Measurements from ENCODE around the gene KIAA1671.

The KIAA1671 gene

DNA sequence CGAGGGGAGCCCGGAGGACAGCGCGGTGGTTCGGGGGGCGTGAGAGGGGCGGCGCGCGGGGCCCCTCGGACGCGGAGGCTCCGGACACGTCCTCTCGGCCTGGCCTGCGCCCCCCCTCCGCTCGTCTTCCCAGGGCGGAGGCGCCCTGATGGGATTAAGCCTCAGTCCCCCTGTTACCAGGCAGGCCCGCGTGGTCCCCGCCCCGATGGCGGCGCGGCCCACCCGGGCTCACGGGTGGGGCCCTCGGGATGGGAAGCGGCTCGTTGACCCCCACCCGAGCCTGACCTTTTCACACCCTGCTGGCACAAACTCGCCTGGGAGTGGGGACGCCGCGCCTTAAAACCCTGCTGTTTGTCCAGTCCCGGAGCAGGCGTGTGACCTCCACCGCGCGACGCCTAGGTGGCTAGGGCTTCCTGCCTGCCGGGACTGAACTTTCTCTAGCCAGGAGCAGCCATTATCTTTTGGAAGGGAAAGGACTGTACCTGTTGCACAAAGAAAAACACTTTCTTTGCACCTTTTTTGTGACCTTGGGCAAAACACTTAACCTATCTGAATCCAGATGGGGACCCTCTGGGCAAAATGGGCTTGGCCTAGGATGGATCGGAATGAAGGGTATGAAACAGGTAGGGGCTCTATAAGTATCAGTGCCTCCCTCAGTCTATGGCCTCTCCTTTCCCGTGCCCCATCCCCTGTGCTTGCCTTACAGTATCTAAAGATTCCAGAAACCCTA, 1.0 kb downstream of the KIAA1671 start:
- Histone ChIP-seq H3K36me3 (ENCODE audit: control insufficient read depth, insufficient read depth, low read length) (no peaks in the 10 kb centered on the region), H3K4me1 (ENCODE audit: control insufficient read depth, insufficient read depth, low read length) (peaks cover 21% of the 10 kb centered on the region), H3K9ac (ENCODE audit: low read depth, low read length) (peak overlapping the region; percentile 81), H3K27ac (ENCODE audit: low read depth, low read length) (peak overlapping the region; percentile 78), H3K27me3 (ENCODE audit: control insufficient read depth, insufficient read depth, low read length) (no peaks in the 10 kb centered on the region), H3K9me3 (ENCODE audit: control insufficient read depth, insufficient read depth, low read length) (no peaks in the 10 kb centered on the region), H3K4me3 (ENCODE audit: low read depth, low read length) (peak overlapping the region; percentile 83)

DNA sequence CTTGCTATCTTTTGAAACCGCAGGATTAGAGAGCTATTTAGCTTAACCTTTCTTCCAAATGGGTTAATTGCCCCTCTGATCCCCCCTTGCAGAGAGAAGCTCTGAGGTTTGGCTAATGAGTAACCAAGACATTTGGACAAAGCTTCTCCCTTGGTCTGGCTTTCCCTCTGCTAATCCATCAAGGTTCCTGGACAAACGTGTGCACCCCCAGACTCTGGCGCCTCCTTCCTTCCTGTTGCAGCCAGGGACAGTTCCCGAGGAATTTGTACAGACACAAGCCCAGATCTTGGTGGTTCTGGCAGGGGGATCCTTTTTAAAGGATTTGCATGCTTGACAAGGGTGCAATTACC, 1.6 kb downstream of the KIAA1671 start:
- Histone ChIP-seq H3K4me1 (ENCODE audit: control insufficient read depth, insufficient read depth, low read length) (peaks cover 21% of the 10 kb centered on the region), H3K9ac (ENCODE audit: low read depth, low read length) (no peak overlapping the region), H3K27ac (ENCODE audit: low read depth, low read length) (peak overlapping the region; percentile 78)

DNA sequence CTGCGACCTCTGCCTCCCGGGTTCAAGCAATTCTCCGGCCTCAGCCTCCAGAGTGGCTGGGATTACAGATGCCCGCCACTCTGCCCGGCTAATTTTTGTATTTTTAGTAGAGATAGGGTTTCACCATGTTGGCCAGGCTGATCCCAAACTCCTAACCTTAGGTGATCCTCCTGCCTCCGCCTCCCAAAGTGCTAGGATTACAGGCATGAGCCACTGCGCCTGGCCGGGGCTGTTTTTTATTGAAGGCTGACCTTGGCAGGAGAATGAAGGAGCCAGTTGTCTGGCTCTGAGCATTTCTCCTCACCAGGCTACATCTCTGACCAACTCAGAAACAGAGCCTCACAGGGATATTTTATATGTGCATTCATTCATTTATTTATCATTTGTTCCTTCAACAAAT, 2.3 kb downstream of the KIAA1671 start:
- Histone ChIP-seq H3K27ac (ENCODE audit: low read depth, low read length) (no peak overlapping the region), H3K4me3 (ENCODE audit: low read depth, low read length) (no peak overlapping the region), H3K9ac (ENCODE audit: low read depth, low read length) (no peak overlapping the region)

More for the DNA sequence above, 1.6 kb downstream of the KIAA1671 start:
- Histone ChIP-seq H3K36me3 (ENCODE audit: control insufficient read depth, insufficient read depth, low read length) (no peaks in the 10 kb centered on the region), H3K9me3 (ENCODE audit: control insufficient read depth, insufficient read depth, low read length) (no peaks in the 10 kb centered on the region), H3K4me3 (ENCODE audit: low read depth, low read length) (peak overlapping the region; percentile 83), H3K27me3 (ENCODE audit: control insufficient read depth, insufficient read depth, low read length) (no peaks in the 10 kb centered on the region)

DNA sequence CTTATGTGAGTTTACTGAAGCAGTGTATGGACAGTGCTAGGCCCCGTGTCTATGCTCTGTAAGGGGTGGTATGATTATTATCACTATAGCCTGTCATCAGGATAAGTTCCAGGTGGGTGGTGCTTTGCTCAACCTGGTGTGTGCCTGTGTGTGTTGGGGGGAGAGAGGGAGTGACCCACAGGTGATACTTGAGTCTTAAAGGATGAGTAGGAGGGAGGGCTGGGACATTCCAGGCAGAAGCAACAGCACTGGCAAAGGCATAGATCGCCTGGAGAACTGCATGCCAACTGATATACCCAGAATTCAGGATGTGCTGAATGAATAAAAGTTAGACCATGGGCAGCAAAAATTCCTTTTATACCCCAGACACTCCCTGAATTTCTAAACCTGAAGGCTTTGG, 4.5 kb downstream of the KIAA1671 start:
- Histone ChIP-seq H3K9ac (ENCODE audit: low read depth, low read length) (no peak overlapping the region), H3K27ac (ENCODE audit: low read depth, low read length) (no peak overlapping the region), H3K4me1 (ENCODE audit: control insufficient read depth, insufficient read depth, low read length) (peaks cover 9% of the 10 kb centered on the region), H3K4me3 (ENCODE audit: low read depth, low read length) (no peak overlapping the region), H3K27me3 (ENCODE audit: control insufficient read depth, insufficient read depth, low read length) (no peaks in the 10 kb centered on the region), H3K9me3 (ENCODE audit: control insufficient read depth, insufficient read depth, low read length) (no peaks in the 10 kb centered on the region), H3K36me3 (ENCODE audit: control insufficient read depth, insufficient read depth, low read length) (no peaks in the 10 kb centered on the region)

More for the DNA sequence above, 2.3 kb downstream of the KIAA1671 start:
- no peaks in the 10 kb centered on the region for H3K36me3 ChIP-seq (ENCODE audit: control insufficient read depth, insufficient read depth, low read length)
- no peaks in the 10 kb centered on the region for H3K9me3 ChIP-seq (ENCODE audit: control insufficient read depth, insufficient read depth, low read length)
- H3K4me1 ChIP-seq (ENCODE audit: control insufficient read depth, insufficient read depth, low read length): peaks cover 17% of the 10 kb centered on the region
- H3K27me3 ChIP-seq (ENCODE audit: control insufficient read depth, insufficient read depth, low read length): no peaks in the 10 kb centered on the region

DNA sequence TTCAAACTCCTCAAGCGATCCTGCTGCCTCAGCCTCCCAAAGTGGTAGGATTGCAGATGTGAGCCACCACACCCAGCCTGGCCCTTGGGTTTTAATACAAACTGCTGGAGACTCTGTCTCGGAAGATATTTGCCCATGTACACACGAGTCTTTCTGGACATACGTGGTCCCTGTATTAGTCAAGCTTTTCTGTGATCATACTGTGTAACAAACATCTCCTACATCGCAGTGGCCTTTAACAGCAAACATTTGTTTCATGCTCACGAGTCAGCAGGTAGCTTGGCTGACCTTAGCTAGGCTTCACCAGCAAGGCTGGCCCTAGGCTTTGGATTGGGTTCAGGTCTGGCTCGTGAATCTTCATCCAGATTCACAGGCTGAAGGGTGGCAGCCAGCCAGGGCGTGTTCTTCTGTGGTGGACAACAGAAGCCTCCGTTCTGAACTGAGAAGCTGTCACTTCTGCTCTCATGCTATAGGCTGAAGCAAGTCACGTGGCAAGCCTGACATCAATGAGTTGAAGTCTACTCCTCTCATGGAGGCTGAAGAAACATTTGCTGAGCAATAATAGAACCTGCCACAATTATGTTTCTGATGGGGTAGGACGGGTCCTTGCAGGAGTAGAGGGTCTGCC, 8.8 kb downstream of the KIAA1671 start:
- H3K4me1 ChIP-seq (ENCODE audit: control insufficient read depth, insufficient read depth, low read length): no peaks in the 10 kb centered on the region
- no peak overlapping the region for H3K27ac ChIP-seq (ENCODE audit: low read depth, low read length)
- H3K9ac ChIP-seq (ENCODE audit: low read depth, low read length): no peak overlapping the region
- no peak overlapping the region for H3K4me3 ChIP-seq (ENCODE audit: low read depth, low read length)
- H3K36me3 ChIP-seq (ENCODE audit: control insufficient read depth, insufficient read depth, low read length): no peaks in the 10 kb centered on the region
- no peaks in the 10 kb centered on the region for H3K27me3 ChIP-seq (ENCODE audit: control insufficient read depth, insufficient read depth, low read length)
- no peaks in the 10 kb centered on the region for H3K9me3 ChIP-seq (ENCODE audit: control insufficient read depth, insufficient read depth, low read length)

DNA sequence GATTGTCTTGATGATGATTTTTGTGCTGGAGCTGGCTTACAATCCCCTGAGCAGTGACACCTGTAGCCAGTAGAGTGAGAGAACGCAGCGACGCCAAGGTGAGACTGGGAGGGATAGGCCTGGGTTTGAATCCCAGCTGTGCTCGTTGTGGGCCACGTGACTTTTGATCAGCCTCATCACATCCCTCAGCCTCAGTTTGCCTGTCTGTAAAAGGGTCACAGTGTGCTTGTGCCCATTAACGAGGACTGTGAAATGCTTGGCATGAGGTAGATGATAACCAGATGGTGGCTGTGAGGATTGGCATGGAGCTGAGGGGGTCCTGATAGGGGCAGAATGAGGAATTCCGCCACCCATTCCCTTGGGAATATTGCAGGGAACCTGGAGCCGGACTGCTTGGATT, 9.6 kb downstream of the KIAA1671 start:
- H3K9ac ChIP-seq (ENCODE audit: low read depth, low read length): no peak overlapping the region
- no peak overlapping the region for H3K4me3 ChIP-seq (ENCODE audit: low read depth, low read length)
- no peaks in the 10 kb centered on the region for H3K27me3 ChIP-seq (ENCODE audit: control insufficient read depth, insufficient read depth, low read length)
- H3K9me3 ChIP-seq (ENCODE audit: control insufficient read depth, insufficient read depth, low read length): no peaks in the 10 kb centered on the region
- H3K36me3 ChIP-seq (ENCODE audit: control insufficient read depth, insufficient read depth, low read length): no peaks in the 10 kb centered on the region
- H3K4me1 ChIP-seq (ENCODE audit: control insufficient read depth, insufficient read depth, low read length): no peaks in the 10 kb centered on the region
- H3K27ac ChIP-seq (ENCODE audit: low read depth, low read length): no peak overlapping the region

DNA sequence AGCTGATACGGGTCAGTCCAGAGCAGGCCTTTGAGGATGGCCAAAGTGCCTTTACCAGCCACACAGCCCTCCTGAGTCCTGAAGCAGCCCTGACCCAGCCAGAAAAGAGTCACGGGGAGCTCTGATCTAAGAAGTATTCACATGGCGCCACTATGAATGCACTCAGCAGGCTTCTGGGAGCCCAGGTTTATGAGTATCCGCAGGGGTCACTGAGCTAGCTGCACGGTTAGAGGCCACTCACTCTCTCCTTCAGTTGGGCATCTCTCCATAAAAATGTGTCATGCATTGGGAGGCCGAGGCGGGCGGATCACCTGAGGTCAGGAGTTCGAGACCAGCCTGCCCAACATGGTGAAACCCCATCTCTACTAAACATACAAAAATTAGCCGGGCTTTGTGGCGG, 10.3 kb downstream of the KIAA1671 start:
- H3K9ac ChIP-seq (ENCODE audit: low read depth, low read length): no peak overlapping the region
- no peaks in the 10 kb centered on the region for H3K36me3 ChIP-seq (ENCODE audit: control insufficient read depth, insufficient read depth, low read length)
- no peak overlapping the region for H3K4me3 ChIP-seq (ENCODE audit: low read depth, low read length)
- peaks cover under 1% of the 10 kb centered on the region; the same call in 1 of the 2 replicates for H3K4me1 ChIP-seq (ENCODE audit: control insufficient read depth, insufficient read depth, low read length)
- no peaks in the 10 kb centered on the region for H3K27me3 ChIP-seq (ENCODE audit: control insufficient read depth, insufficient read depth, low read length)
- no peak overlapping the region for H3K27ac ChIP-seq (ENCODE audit: low read depth, low read length)
- H3K9me3 ChIP-seq (ENCODE audit: control insufficient read depth, insufficient read depth, low read length): no peaks in the 10 kb centered on the region

DNA sequence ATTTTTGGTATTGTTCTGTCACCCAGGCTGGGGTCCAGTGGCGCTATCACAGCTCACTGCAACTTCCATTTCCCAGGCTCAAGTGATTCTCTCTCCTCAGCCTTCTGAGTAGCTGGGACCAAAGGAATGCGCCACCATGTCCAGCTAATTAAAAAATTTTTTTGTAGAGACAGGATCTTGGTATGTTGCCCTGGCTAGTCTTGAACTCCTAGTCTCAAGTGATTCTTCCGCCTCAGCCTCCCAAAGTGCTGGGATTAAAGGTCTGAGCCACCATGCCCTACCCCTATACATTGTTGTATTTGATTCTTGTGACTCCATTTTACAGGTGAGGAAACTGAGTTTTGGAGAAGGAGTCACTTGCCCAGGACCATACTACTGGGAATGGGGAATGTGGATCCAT, 11.9 kb downstream of the KIAA1671 start:
- Histone ChIP-seq H3K9ac (ENCODE audit: low read depth, low read length) (no peak overlapping the region), H3K4me3 (ENCODE audit: low read depth, low read length) (no peak overlapping the region), H3K27me3 (ENCODE audit: control insufficient read depth, insufficient read depth, low read length) (no peaks in the 10 kb centered on the region), H3K9me3 (ENCODE audit: control insufficient read depth, insufficient read depth, low read length) (no peaks in the 10 kb centered on the region), H3K27ac (ENCODE audit: low read depth, low read length) (no peak overlapping the region), H3K4me1 (ENCODE audit: control insufficient read depth, insufficient read depth, low read length) (peaks cover 10% of the 10 kb centered on the region), H3K36me3 (ENCODE audit: control insufficient read depth, insufficient read depth, low read length) (no peaks in the 10 kb centered on the region)

DNA sequence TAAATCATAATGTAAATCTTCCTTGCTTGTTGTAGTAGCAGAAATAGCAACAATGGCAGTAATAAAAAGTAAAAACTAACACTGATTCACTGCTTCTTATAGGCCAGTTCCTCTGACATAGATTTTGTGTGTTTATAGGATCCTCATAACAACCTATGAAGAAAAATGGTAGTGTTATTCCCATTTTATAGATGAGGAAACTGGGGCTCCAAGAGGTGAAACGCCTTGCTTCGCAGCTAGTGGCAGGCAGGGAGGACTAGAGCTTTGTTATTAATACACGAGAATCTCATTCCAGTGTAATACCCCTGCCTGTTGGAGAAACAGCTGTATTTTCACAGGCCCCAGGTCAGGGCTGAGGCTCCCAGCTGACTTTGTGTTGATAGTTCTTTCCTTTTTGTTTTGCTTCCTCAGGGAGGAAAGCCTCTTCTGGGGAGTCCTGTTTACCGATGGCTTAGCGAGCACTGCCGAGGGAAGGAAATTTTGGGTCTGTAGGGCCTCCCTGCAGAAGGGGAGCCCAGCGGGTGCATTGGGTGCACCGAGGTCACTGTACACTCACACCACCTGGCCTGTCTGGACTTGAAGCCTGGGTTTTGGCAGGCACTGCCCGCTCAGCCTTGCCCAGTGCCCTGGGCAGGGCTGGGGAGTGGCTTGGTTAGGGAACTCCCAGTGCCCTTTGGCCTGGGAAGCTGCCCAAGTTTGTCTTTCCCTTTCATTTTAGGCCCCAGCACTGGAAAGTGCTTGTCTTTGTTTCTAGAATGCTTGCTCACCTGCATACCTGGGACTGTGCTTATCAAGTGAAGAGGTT, 13.5 kb downstream of the KIAA1671 start:
- Histone ChIP-seq H3K27ac (ENCODE audit: low read depth, low read length) (peak overlapping the region; percentile 27), H3K27me3 (ENCODE audit: control insufficient read depth, insufficient read depth, low read length) (no peaks in the 10 kb centered on the region), H3K9me3 (ENCODE audit: control insufficient read depth, insufficient read depth, low read length) (no peaks in the 10 kb centered on the region), H3K4me1 (ENCODE audit: control insufficient read depth, insufficient read depth, low read length) (peaks cover 21% of the 10 kb centered on the region), H3K36me3 (ENCODE audit: control insufficient read depth, insufficient read depth, low read length) (no peaks in the 10 kb centered on the region), H3K4me3 (ENCODE audit: low read depth, low read length) (no peak overlapping the region), H3K9ac (ENCODE audit: low read depth, low read length) (no peak overlapping the region)

DNA sequence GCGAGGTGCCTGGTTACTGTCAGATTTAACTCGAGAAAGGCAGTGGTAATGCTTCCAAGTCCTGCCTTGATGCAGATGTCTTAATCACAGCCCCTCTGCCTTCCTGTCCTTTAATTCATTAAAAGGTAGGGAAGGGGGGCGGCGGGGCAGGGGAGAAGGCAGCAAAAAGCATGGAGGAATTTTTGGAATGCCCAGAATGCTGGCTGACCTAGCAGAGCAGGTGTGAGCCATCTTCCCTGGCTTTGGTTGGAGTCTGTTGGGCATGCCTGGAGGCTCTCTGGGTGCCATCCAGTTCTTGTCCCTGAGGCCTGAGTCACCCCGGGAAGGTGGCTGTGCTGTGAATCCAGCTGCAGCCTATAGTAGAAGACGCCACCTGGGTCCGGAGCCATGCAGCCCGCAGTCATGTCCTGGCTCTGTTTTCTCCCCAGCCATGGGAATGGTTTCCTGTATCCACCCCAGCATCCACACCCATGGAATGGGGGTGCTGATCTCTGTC, 15.6 kb downstream of the KIAA1671 start:
- Histone ChIP-seq H3K36me3 (ENCODE audit: control insufficient read depth, insufficient read depth, low read length) (no peaks in the 10 kb centered on the region), H3K27ac (ENCODE audit: low read depth, low read length) (peak overlapping the region; percentile 57), H3K27me3 (ENCODE audit: control insufficient read depth, insufficient read depth, low read length) (no peaks in the 10 kb centered on the region), H3K4me1 (ENCODE audit: control insufficient read depth, insufficient read depth, low read length) (peaks cover 21% of the 10 kb centered on the region), H3K4me3 (ENCODE audit: low read depth, low read length) (no peak overlapping the region; the same call in 1 of the 2 replicates), H3K9me3 (ENCODE audit: control insufficient read depth, insufficient read depth, low read length) (no peaks in the 10 kb centered on the region), H3K9ac (ENCODE audit: low read depth, low read length) (0 out of 2 replicates have a peak overlapping the region, but pooled peaks have one; percentile 6)

Measured in HUES48 (cell line).